ENCODE measurements around the gene MACROD1. TPM values are rescaled to one million over a fixed set of nuclear protein-coding genes. Genes with fewer than 3 reads are reported as not detected.

Gene MACROD1
- total and polyA plus RNA-seq, 10 of the 15 experiments (the other 5 are each of a cell fraction or from before 2014, with no cell fraction given): 1.2 to 22.7 (median 11.3) TPM; not detected in 1

DNA sequence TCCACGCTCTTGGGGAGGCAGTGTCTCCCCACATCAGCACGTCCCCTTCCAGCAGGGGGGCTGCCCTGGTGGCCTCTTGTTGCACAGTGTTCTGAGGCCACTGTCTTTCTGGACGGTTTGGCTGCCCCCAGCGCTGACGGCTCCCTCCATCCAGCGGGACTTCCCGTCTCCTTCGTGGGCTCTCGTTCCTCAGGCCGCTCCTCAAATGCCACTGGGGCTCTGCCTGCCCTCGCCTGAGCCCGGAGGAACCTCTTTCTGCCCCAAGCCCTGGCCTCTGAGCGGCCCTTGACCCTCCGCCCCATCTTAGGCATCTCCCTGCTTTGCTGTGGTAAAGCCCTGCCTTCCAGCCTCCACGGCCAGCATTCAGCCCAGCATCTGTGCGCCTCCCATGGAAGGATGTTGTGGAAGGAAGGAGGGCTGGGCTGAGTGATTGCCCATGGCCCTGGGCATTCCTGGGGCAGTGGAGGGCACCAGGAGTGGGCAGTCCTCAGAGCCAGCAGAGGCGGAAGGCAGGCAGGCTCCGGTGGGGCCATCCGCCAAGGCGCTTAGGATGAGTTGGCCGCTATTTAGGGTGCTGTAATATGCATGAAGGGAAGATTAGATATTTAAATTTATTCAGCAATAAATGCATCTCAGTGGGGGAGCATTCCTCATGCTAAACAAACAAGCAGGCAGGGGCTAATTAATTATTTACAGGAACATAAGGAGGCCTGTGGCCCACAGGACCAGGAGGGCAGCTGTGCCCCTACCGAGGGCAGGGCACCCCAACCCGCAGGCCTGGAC is 161.9 kb downstream of the MACROD1 start:
- Histone ChIP-seq H2AFZ (ENCODE audit: control insufficient read depth, low read depth, low read length) (no peak overlapping the region), H3K36me3 (ENCODE audit: control insufficient read depth in 2 of 2, insufficient read depth in 2 of 2, low read length in 1 of 2) (peaks cover 0 to 2% of the 10 kb centered on the region in 2 experiments; a peak in 2 of 4 replicates), H3K9ac (ENCODE audit: control insufficient read depth, insufficient read depth, low read length) (no peak overlapping the region), H3K4me1 (ENCODE audit: control insufficient read depth, insufficient read depth, low read length) (no peaks in the 10 kb centered on the region; the same call in 1 of the 2 replicates), H3K27ac (ENCODE audit: control insufficient read depth, insufficient read depth) (no peak overlapping the region), H4K20me1 (ENCODE audit: control insufficient read depth, insufficient read depth) (no peaks in the 10 kb centered on the region; the same call in 1 of the 2 replicates), H3K4me2 (ENCODE audit: control insufficient read depth, insufficient read depth) (no peak overlapping the region), H3K4me3 (no peak overlapping the region), H3K27me3 (replicated peaks in 1 of 2; ENCODE audit: control insufficient read depth in 2 of 2, insufficient read depth in 2 of 2, low read length in 1 of 2) (no peaks in the 10 kb centered on the region; a peak in 3 of 4 replicates), H3K79me2 (ENCODE audit: control insufficient read depth, insufficient read depth, low read length) (no peaks in the 10 kb centered on the region), H3K9me3 (replicated peaks; ENCODE audit: control insufficient read depth, insufficient read depth, low read length) (no peaks in the 10 kb centered on the region)
- in situ Hi-C loops (cut with MboI) (loop anchor here (5.0 kb wide), 1 partner anchor 143 kb away; no protein-coding TSS in a partner anchor), intact Hi-C loops (cut with micrococcal nuclease; ENCODE audit: unreplicated experiment) (no loop called here)
- FAIRE-seq (no peak), DNase-seq (ENCODE audit: low read depth, low spot score) (no peak), ATAC-seq (no peak)
- WGBS (ENCODE audit: insufficient coverage, insufficient replicate concordance, low lambda C conversion rate, missing lambda C conversion rate): 52% methylated on average over 17 of the region's 23 CpGs
- CTCF ChIA-PET: no interaction called here
- SMC1A ChIA-PET (ENCODE audit: uncharacterized antibody, unreplicated experiment): no interaction called here
- no TSS peak for BruUV-seq (replicated peaks)
- TF ChIP-seq ZNF24 (IDR thresholded peaks at IDR 0.05) (no peak), BMI1 (IDR thresholded peaks at IDR 0.05; ENCODE audit: borderline replicate concordance) (no peak), WRNIP1 (IDR thresholded peaks at IDR 0.05; ENCODE audit: borderline replicate concordance, low read depth, low read length) (no peak), POLR2AphosphoS5 (IDR thresholded peaks at IDR 0.05; ENCODE audit: low read length) (no peak), IKZF1 (conservative IDR thresholded peaks at IDR 0.05) (no peak), ZNF622 (IDR thresholded peaks at IDR 0.05) (no peak), ZNF207 (IDR thresholded peaks at IDR 0.05; ENCODE audit: borderline replicate concordance) (no peak), ETV6 (conservative IDR thresholded peaks at IDR 0.05 in 1 of 2, IDR thresholded peaks at IDR 0.05 in 1 of 2; ENCODE audit: borderline replicate concordance in 1 of 2, low read depth in 1 of 2) (no peak), CREM (IDR thresholded peaks at IDR 0.05; ENCODE audit: low read depth) (no peak), MYB (IDR thresholded peaks at IDR 0.05; ENCODE audit: borderline replicate concordance, low read depth, low read length) (no peak), SMARCA5 (IDR thresholded peaks at IDR 0.05) (no peak), ZNF274 (IDR thresholded peaks at IDR 0.05; ENCODE audit: insufficient read depth, insufficient read length) (no peak), RB1 (IDR thresholded peaks at IDR 0.05; ENCODE audit: borderline replicate concordance) (no peak), YBX1 (IDR thresholded peaks at IDR 0.05) (no peak), RAD21 (IDR thresholded peaks at IDR 0.05; ENCODE audit: insufficient read depth, low read depth, low read length) (no peak)
- TF ChIP-seq, protein P1, sequence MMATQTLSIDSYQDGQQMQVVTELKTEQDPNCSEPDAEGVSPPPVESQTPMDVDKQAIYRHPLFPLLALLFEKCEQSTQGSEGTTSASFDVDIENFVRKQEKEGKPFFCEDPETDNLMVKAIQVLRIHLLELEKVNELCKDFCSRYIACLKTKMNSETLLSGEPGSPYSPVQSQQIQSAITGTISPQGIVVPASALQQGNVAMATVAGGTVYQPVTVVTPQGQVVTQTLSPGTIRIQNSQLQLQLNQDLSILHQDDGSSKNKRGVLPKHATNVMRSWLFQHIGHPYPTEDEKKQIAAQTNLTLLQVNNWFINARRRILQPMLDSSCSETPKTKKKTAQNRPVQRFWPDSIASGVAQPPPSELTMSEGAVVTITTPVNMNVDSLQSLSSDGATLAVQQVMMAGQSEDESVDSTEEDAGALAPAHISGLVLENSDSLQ (IDR thresholded peaks at IDR 0.05): no peak
- TF ChIP-seq, protein P2, sequence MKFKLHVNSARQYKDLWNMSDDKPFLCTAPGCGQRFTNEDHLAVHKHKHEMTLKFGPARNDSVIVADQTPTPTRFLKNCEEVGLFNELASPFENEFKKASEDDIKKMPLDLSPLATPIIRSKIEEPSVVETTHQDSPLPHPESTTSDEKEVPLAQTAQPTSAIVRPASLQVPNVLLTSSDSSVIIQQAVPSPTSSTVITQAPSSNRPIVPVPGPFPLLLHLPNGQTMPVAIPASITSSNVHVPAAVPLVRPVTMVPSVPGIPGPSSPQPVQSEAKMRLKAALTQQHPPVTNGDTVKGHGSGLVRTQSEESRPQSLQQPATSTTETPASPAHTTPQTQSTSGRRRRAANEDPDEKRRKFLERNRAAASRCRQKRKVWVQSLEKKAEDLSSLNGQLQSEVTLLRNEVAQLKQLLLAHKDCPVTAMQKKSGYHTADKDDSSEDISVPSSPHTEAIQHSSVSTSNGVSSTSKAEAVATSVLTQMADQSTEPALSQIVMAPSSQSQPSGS (IDR thresholded peaks at IDR 0.05; ENCODE audit: low read length): no peak
- TF ChIP-seq, protein P3, sequence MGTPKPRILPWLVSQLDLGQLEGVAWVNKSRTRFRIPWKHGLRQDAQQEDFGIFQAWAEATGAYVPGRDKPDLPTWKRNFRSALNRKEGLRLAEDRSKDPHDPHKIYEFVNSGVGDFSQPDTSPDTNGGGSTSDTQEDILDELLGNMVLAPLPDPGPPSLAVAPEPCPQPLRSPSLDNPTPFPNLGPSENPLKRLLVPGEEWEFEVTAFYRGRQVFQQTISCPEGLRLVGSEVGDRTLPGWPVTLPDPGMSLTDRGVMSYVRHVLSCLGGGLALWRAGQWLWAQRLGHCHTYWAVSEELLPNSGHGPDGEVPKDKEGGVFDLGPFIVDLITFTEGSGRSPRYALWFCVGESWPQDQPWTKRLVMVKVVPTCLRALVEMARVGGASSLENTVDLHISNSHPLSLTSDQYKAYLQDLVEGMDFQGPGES (IDR thresholded peaks at IDR 0.05): no peak
- TF ChIP-seq, protein P4, sequence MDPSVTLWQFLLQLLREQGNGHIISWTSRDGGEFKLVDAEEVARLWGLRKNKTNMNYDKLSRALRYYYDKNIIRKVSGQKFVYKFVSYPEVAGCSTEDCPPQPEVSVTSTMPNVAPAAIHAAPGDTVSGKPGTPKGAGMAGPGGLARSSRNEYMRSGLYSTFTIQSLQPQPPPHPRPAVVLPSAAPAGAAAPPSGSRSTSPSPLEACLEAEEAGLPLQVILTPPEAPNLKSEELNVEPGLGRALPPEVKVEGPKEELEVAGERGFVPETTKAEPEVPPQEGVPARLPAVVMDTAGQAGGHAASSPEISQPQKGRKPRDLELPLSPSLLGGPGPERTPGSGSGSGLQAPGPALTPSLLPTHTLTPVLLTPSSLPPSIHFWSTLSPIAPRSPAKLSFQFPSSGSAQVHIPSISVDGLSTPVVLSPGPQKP (IDR thresholded peaks at IDR 0.05; ENCODE audit: low read depth, low read length): no peak
- RAD21 ChIA-PET (ENCODE audit: unreplicated experiment): no interaction called here
- POLR2A ChIA-PET: interaction anchor here (0.6 kb wide), 1 partner anchor 14 kb away, joined by 3 read pairs; no protein-coding TSS in a partner anchor

All from GM12878 (cell line).